Medulla oblongata (tissue), 1 donor: ENCODE results near the gene DTX4.

Experiments
- DNase-seq: peaks from one replicate; pipeline ENCODE4 v3.0.0-alpha.2; 2015; ENCODE audit errors: extremely low spot score

DTX4 gene

GRCh38 chr11:59219836-59220235 is 47.9 kb downstream of the DTX4 start:
- DNase-seq, result no peak

- no peak for DNase-seq
These were observed 49.5 kb downstream of the DTX4 start for GRCh38 chr11:59221441-59221840.

GRCh38 chr11:59222464-59223060 is 50.6 kb downstream of the DTX4 start:
- no peak for DNase-seq

GRCh38 chr11:59223177-59223576 is 51.2 kb downstream of the DTX4 start:
- no peak for DNase-seq

GRCh38 chr11:59223611-59224010 is 51.7 kb downstream of the DTX4 start:
- DNase-seq, result no peak

- DNase-seq, result no peak
These were observed 52.5 kb downstream of the DTX4 start for GRCh38 chr11:59224351-59224928.

GRCh38 chr11:59225017-59225416 is 53.1 kb downstream of the DTX4 start:
- DNase-seq, result no peak

GRCh38 chr11:59226396-59226795 is 54.5 kb downstream of the DTX4 start:
- no peak for DNase-seq

GRCh38 chr11:59240322-59240721 is 68.4 kb downstream of the DTX4 start:
- no peak for DNase-seq

- no peak for DNase-seq
These were observed 71.7 kb downstream of the DTX4 start for GRCh38 chr11:59243633-59244032.

- DNase-seq, result peak; percentile 21
These were observed 75.7 kb downstream of the DTX4 start for GRCh38 chr11:59247531-59248227.

- DNase-seq, result no peak
These were observed 77.6 kb downstream of the DTX4 start for GRCh38 chr11:59249535-59249934.

GRCh38 chr11:59253001-59253400 is 81.1 kb downstream of the DTX4 start:
- no peak for DNase-seq

- peak; percentile 3 for DNase-seq
These were observed 82.4 kb downstream of the DTX4 start for GRCh38 chr11:59254286-59254685.

GRCh38 chr11:59255281-59255680 is 83.3 kb downstream of the DTX4 start:
- DNase-seq, result no peak
